ENCODE data around the gene BANF1. TPM values are rescaled to one million over a fixed set of nuclear protein-coding genes. Genes with fewer than 3 reads are reported as not detected.

The BANF1 gene
- total and polyA plus RNA-seq, 2 of the 13 experiments (the other 11 are each of a cell fraction or from before 2014, with no cell fraction given) = 40.5 to 86.5 TPM

DNA sequence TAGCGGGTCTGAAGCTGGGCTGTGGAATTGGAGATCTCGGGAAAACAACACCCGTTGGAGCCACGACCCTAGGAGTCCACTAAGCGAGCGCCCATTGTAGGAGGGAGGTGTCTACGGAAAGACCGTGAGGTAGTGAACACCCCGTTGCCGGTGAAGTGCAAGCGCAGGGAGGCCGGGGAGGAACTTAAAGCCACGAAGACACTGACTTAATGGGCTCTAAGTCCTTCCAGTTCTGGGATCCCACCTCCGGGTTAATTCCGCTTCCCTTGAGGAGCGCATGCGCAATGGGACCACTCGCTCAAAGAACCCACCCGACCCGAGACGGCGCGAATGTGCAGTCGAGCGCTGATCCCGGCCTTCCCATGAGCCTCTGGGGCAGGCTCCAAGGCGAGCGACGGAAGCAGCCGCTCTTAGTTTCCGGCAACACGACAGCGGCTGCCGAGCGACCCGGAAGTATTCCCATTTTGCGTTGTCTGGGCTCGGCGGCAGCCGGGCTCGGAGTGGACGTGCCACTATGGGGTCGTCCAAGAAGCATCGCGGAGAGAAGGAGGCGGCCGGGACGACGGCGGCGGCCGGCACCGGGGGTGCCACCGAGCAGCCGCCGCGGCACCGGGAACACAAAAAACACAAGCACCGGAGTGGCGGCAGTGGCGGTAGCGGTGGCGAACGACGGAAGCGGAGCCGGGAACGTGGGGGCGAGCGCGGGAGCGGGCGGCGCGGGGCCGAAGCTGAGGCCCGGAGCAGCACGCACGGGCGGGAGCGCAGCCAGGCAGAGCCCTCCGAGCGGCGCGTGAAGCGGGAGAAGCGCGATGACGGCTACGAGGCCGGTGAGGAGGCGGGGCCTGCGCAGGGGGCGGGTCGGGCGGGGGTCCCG, 40.8 kb upstream of the BANF1 start, which contains the start of gene SART1:
SART1 (plus strand) TSS at position 468 of the 874 bp plus-strand sequence; CDS start at position 515, 47 bp downstream.
- no peak within 1 kb of the TSS for H2AFZ ChIP-seq (ENCODE audit: low read length)
- no peaks in the 10 kb centered on the region for H3K9me3 ChIP-seq (ENCODE audit: low read length)
- H3K4me2 ChIP-seq (ENCODE audit: low read depth, low read length) = peak within 1 kb of the TSS; percentile 98
- H3K36me3 ChIP-seq (replicated peaks in 1 of 2; ENCODE audit: control insufficient read depth in 1 of 2, insufficient read depth in 2 of 2, low read length in 2 of 2) = peaks cover 20 to 28% of the 10 kb centered on the region in 2 experiments
- FAIRE-seq = peak; percentile 89
- peak within 1 kb of the TSS; percentile 89 for H3K27ac ChIP-seq (ENCODE audit: extremely low read length, insufficient read depth, low read length)
- peak within 1 kb of the TSS; percentile 89 to 97 (median 97) for H3K4me3 ChIP-seq (replicated peaks in 1 of 3; ENCODE audit: insufficient read depth in 1 of 3, low read depth in 2 of 3, low read length in 3 of 3)
- H3K27me3 ChIP-seq (ENCODE audit: control insufficient read depth in 1 of 2, insufficient read depth in 2 of 2, low read length in 2 of 2) = no peaks in the 10 kb centered on the region; a peak in 1 of 5 replicates
- in situ Hi-C loops (cut with HindIII; ENCODE audit: extremely low pct_ligation_motif_present, low pct_unique_long_range_greater_than_20kb) = no loop called here
- H3K79me2 ChIP-seq (ENCODE audit: insufficient read depth, low read length) = peaks cover 22% of the 10 kb centered on the region
- H3K9ac ChIP-seq (ENCODE audit: insufficient read depth, low read depth, low read length) = peak within 1 kb of the TSS; percentile 98
- BruUV-seq (replicated peaks) = TSS peak; percentile 98
- ChIA-PET CTCF (ENCODE audit: low intra/inter-chr PET ratio, low total read pairs) (interaction anchor here (1.1 kb wide), 1 partner anchor 77 kb away, joined by 3 read pairs; no protein-coding TSS in a partner anchor), POLR2A (interaction anchor here (0.7 to 1.4 kb wide), 11 partner anchors 10 to 103 kb away, joined by 3 to 7 read pairs (median 3); partner anchors contain the start of genes CCDC85B, CFL1, FIBP and SF3B2)
- no peaks in the 10 kb centered on the region for H4K20me1 ChIP-seq (ENCODE audit: insufficient read depth, low read length)
- peak; percentile 96 for DNase-seq (ENCODE audit: low spot score)
- intact Hi-C loops (cut with micrococcal nuclease; ENCODE audit: unreplicated experiment) = loop anchor here (1.0 kb wide), 1 partner anchor 73 kb away; the partner anchor contains the start of gene FIBP
- H3K4me1 ChIP-seq (ENCODE audit: insufficient read depth, low read length) = peaks cover 60% of the 10 kb centered on the region
- ATAC-seq = peak; percentile 88
- 2% methylated on average over 38 of the region's 97 CpGs for WGBS (ENCODE audit: low lambda C conversion rate)
- 0 out of 2 replicates have a peak, but pooled peaks have one; percentile 68 for TF ChIP-seq RXRB (CRISPR knock-in tag; IDR thresholded peaks at IDR 0.05; ENCODE audit: borderline replicate concordance)
- TF ChIP-seq ZNF30 (CRISPR knock-in tag; IDR thresholded peaks at IDR 0.05) = no peak; the same call in 1 of the 2 replicates
- TF ChIP-seq TEAD3 (CRISPR knock-in tag; optimal IDR thresholded peaks at IDR 0.05; ENCODE audit: borderline replicate concordance) = no peak
- TF ChIP-seq, protein P1, sequence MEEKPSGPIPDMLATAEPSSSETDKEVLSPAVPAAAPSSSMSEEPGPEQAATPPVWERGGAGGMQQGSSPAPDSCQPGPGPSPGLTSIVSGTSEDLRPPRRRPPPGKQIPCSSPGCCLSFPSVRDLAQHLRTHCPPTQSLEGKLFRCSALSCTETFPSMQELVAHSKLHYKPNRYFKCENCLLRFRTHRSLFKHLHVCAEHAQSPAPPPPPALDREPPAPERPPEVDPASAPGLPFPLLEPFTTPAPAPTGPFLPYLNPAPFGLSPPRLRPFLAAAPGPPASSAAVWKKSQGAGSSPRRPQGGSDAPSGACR (CRISPR knock-in tag; IDR thresholded peaks at IDR 0.05) = peak; percentile 84; the same call in 1 of the 2 replicates
- TF ChIP-seq REXO4 (CRISPR knock-in tag; IDR thresholded peaks at IDR 0.05; ENCODE audit: borderline replicate concordance) = no peak
- TF ChIP-seq ZNF883 (CRISPR knock-in tag; IDR thresholded peaks at IDR 0.05; ENCODE audit: not compliant biosample characterization) = peak; percentile 83
- TF ChIP-seq, protein P2, sequence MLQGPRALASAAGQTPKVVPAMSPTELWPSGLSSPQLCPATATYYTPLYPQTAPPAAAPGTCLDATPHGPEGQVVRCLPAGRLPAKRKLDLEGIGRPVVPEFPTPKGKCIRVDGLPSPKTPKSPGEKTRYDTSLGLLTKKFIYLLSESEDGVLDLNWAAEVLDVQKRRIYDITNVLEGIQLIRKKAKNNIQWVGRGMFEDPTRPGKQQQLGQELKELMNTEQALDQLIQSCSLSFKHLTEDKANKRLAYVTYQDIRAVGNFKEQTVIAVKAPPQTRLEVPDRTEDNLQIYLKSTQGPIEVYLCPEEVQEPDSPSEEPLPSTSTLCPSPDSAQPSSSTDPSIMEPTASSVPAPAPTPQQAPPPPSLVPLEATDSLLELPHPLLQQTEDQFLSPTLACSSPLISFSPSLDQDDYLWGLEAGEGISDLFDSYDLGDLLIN (CRISPR knock-in tag; IDR thresholded peaks at IDR 0.05; ENCODE audit: borderline replicate concordance) = no peak
- TF ChIP-seq CREM (IDR thresholded peaks at IDR 0.05) = peak; percentile 90
- no peak for TF ChIP-seq CREM (CRISPR knock-in tag; IDR thresholded peaks at IDR 0.05)
- TF ChIP-seq, protein P3, sequence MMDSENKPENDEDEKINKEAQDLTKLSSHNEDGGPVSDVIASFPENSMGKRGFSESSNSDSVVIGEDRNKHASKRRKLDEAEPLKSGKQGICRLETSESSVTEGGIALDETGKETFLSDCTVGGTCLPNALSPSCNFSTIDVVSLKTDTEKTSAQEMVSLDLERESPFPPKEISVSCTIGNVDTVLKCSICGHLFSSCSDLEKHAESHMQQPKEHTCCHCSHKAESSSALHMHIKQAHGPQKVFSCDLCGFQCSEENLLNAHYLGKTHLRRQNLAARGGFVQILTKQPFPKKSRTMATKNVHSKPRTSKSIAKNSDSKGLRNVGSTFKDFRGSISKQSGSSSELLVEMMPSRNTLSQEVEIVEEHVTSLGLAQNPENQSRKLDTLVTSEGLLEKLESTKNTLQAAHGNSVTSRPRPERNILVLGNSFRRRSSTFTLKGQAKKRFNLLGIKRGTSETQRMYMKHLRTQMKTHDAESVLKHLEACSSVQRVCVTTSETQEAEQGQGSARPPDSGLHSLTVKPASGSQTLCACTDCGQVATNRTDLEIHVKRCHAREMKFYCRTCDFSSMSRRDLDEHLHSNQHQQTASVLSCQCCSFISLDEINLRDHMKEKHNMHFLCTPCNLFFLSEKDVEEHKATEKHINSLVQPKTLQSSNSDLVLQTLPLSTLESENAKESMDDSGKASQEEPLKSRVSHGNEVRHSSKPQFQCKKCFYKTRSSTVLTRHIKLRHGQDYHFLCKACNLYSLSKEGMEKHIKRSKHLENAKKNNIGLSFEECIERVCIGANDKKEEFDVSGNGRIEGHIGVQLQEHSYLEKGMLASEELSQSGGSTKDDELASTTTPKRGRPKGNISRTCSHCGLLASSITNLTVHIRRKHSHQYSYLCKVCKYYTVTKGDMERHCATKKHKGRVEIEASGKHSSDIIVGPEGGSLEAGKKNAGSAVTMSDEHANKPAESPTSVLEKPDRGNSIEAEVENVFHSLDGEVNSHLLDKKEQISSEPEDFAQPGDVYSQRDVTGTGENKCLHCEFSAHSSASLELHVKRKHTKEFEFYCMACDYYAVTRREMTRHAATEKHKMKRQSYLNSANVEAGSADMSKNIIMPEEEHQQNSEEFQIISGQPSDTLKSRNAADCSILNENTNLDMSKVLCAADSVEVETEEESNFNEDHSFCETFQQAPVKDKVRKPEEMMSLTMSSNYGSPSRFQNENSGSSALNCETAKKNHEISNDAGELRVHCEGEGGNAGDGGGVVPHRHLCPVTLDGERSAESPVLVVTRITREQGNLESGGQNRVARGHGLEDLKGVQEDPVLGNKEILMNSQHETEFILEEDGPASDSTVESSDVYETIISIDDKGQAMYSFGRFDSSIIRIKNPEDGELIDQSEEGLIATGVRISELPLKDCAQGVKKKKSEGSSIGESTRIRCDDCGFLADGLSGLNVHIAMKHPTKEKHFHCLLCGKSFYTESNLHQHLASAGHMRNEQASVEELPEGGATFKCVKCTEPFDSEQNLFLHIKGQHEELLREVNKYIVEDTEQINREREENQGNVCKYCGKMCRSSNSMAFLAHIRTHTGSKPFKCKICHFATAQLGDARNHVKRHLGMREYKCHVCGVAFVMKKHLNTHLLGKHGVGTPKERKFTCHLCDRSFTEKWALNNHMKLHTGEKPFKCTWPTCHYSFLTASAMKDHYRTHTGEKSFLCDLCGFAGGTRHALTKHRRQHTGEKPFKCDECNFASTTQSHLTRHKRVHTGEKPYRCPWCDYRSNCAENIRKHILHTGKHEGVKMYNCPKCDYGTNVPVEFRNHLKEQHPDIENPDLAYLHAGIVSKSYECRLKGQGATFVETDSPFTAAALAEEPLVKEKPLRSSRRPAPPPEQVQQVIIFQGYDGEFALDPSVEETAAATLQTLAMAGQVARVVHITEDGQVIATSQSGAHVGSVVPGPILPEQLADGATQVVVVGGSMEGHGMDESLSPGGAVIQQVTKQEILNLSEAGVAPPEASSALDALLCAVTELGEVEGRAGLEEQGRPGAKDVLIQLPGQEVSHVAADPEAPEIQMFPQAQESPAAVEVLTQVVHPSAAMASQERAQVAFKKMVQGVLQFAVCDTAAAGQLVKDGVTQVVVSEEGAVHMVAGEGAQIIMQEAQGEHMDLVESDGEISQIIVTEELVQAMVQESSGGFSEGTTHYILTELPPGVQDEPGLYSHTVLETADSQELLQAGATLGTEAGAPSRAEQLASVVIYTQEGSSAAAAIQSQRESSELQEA (CRISPR knock-in tag; IDR thresholded peaks at IDR 0.05; ENCODE audit: not compliant biosample characterization) = peak; percentile 39
- TF ChIP-seq KDM4B (CRISPR knock-in tag; IDR thresholded peaks at IDR 0.05) = no peak
- TF ChIP-seq HNRNPUL1 (IDR thresholded peaks at IDR 0.05; ENCODE audit: low read depth, low read length) = no peak
- TF ChIP-seq ZNF644 (CRISPR knock-in tag; IDR thresholded peaks at IDR 0.05; ENCODE audit: low read depth) = no peak

Measured in HepG2 (cell line).